ENCODE results near the gene DUOX2. TPM values are rescaled to one million over a fixed set of nuclear protein-coding genes. Genes with fewer than 3 reads are reported as not detected.
"Not testable (repeated sequence)": the region's sequence is repeated elsewhere in the genome, so short reads cannot be mapped to it uniquely, and the experiment has no call there.

The DUOX2 gene
- total RNA-seq, 1 experiment from 2014 or later = not detected

GRCh38 chr15:45100884-45101625 is 12.9 kb downstream of the DUOX2 start:
- DNase-seq (ENCODE audit: low read depth) = no peak

- DNase-seq (ENCODE audit: low read depth) = no peak
These were observed 14.3 kb downstream of the DUOX2 start for GRCh38 chr15:45099549-45100165.

GRCh38 chr15:45097466-45097865 is 16.5 kb downstream of the DUOX2 start:
- no peak for DNase-seq (ENCODE audit: low read depth)

- DNase-seq (ENCODE audit: low read depth) = no peak
These were observed 18.3 kb downstream of the DUOX2 start for GRCh38 chr15:45095661-45096060.

- no peak for DNase-seq (ENCODE audit: low read depth)
These were observed 19.6 kb downstream of the DUOX2 start for GRCh38 chr15:45094358-45094730.

- DNase-seq (ENCODE audit: low read depth) = no peak
These were observed 20.2 kb downstream of the DUOX2 start for GRCh38 chr15:45093622-45094357.

- DNase-seq (ENCODE audit: low read depth) = no peak
These were observed 21.0 kb downstream of the DUOX2 start for GRCh38 chr15:45093013-45093412.

GRCh38 chr15:45091576-45091975 is 22.4 kb downstream of the DUOX2 start:
- DNase-seq (ENCODE audit: low read depth) = no peak

- DNase-seq (ENCODE audit: low read depth) = peak; percentile 22
These were observed 22.8 kb downstream of the DUOX2 start for GRCh38 chr15:45091161-45091560.

GRCh38 chr15:45089712-45090373 is 24.1 kb downstream of the DUOX2 start:
- no peak for DNase-seq (ENCODE audit: low read depth)

GRCh38 chr15:45088801-45089711 is 24.9 kb downstream of the DUOX2 start:
- DNase-seq (ENCODE audit: low read depth) = peak; percentile 34

GRCh38 chr15:45087513-45087912 is 26.5 kb downstream of the DUOX2 start:
- DNase-seq (ENCODE audit: low read depth) = no peak

GRCh38 chr15:45084163-45084562 is 29.8 kb downstream of the DUOX2 start:
- no peak for DNase-seq (ENCODE audit: low read depth)

- no peak for DNase-seq (ENCODE audit: low read depth)
These were observed 30.7 kb downstream of the DUOX2 start for GRCh38 chr15:45083223-45083622.

- not testable (repeated sequence) for DNase-seq (ENCODE audit: low read depth)
These were observed 31.6 kb downstream of the DUOX2 start for GRCh38 chr15:45082412-45082811.

GRCh38 chr15:45080593-45080992 is 33.4 kb downstream of the DUOX2 start:
- DNase-seq (ENCODE audit: low read depth) = not testable (repeated sequence)

GRCh38 chr15:45079628-45080246 is 34.2 kb downstream of the DUOX2 start:
- DNase-seq (ENCODE audit: low read depth) = not testable (repeated sequence)

GRCh38 chr15:45079201-45079600 is 34.8 kb downstream of the DUOX2 start:
- DNase-seq (ENCODE audit: low read depth) = peak; percentile 23

GRCh38 chr15:45077391-45077790 is 36.6 kb downstream of the DUOX2 start:
- DNase-seq (ENCODE audit: low read depth) = not testable (repeated sequence)

- DNase-seq (ENCODE audit: low read depth) = not testable (repeated sequence)
These were observed 38.3 kb downstream of the DUOX2 start for GRCh38 chr15:45075440-45076320.

Measured in RPMI7951 (cell line).